GM23338 (cell line): ENCODE results near the gene CLNK.

Experiments used
- CREB1 ChIP-seq: fragments of 250-450 bp; sonication (Bioruptor Pico); IDR thresholded peaks from 2 replicates; pipeline ENCODE4 v1.5.0; 2020; ENCODE audit warnings: low read depth, mild to moderate bottlenecking, moderate library complexity
- EZH2 ChIP-seq: fragments of 200-600 bp; sonication (generic); IDR thresholded peaks from one replicate; pipeline ENCODE4 v1.8.0; 2017; ENCODE audit warnings: antibody characterized with exemption, mild to moderate bottlenecking, low read depth; ENCODE audit not compliant: unreplicated experiment
- EZH2phosphoT487 ChIP-seq: fragments of 200-600 bp; sonication (generic); IDR thresholded peaks from one replicate; pipeline ENCODE4 v1.8.1; 2018; ENCODE audit warnings: antibody characterized with exemption; ENCODE audit not compliant: unreplicated experiment
- POLR2AphosphoS5 ChIP-seq: IDR thresholded peaks from 2 replicates; pipeline ENCODE4 v1.6.1; 2016; ENCODE audit warnings: antibody characterized with exemption, low read depth
- TF ChIP-seq, protein P1 (sequence below), 2 experiments: fragments of 200-600 bp in 1 of 2; sonication (generic) in 1 of 2; conservative IDR thresholded peaks; 2 replicates each; pipeline versions ENCODE4 v1.5.1 to v1.6.1; 2016 to 2017; ENCODE audit warnings: antibody characterized with exemption in 2 of 2, low read depth in 2 of 2, mild to moderate bottlenecking in 2 of 2, moderate library complexity in 1 of 2
- TF ChIP-seq, protein P2 (sequence below): IDR thresholded peaks from one replicate; pipeline ENCODE4 v1.6.1; 2018; ENCODE audit warnings: antibody characterized with exemption; ENCODE audit not compliant: unreplicated experiment
- TF ChIP-seq, protein P3 (sequence below): IDR thresholded peaks from 2 replicates; pipeline ENCODE4 v1.6.1; 2016; ENCODE audit warnings: antibody characterized with exemption

DNA sequence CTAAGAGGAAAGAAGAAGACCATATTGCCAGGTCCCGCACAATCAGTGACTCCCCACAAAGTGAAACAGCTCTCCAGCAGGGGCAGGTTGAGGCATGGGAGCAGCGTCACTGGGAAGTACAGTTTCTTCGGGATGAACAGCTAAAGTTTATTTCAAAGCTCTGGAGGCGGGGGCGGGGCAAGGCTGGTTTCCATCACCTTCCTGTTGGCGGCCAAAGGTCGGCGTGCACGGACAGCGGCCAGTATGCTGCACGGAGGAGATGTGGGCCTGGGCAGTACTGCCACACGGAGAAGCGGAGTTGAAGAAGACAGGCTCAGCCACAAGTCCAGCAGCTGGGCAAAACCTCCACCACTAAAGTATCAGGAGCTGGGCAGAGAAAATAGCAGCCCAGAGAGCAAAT lies 226.4 kb downstream of the CLNK start:
- no peak for TF ChIP-seq POLR2AphosphoS5
- no peak for TF ChIP-seq EZH2phosphoT487
- TF ChIP-seq, protein P1, sequence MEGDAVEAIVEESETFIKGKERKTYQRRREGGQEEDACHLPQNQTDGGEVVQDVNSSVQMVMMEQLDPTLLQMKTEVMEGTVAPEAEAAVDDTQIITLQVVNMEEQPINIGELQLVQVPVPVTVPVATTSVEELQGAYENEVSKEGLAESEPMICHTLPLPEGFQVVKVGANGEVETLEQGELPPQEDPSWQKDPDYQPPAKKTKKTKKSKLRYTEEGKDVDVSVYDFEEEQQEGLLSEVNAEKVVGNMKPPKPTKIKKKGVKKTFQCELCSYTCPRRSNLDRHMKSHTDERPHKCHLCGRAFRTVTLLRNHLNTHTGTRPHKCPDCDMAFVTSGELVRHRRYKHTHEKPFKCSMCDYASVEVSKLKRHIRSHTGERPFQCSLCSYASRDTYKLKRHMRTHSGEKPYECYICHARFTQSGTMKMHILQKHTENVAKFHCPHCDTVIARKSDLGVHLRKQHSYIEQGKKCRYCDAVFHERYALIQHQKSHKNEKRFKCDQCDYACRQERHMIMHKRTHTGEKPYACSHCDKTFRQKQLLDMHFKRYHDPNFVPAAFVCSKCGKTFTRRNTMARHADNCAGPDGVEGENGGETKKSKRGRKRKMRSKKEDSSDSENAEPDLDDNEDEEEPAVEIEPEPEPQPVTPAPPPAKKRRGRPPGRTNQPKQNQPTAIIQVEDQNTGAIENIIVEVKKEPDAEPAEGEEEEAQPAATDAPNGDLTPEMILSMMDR (conservative IDR thresholded peaks at IDR 0.05; ENCODE audit: low read depth in 2 of 2): no peak
- TF ChIP-seq EZH2: no peak
- TF ChIP-seq CREB1: no peak
- TF ChIP-seq, protein P2, sequence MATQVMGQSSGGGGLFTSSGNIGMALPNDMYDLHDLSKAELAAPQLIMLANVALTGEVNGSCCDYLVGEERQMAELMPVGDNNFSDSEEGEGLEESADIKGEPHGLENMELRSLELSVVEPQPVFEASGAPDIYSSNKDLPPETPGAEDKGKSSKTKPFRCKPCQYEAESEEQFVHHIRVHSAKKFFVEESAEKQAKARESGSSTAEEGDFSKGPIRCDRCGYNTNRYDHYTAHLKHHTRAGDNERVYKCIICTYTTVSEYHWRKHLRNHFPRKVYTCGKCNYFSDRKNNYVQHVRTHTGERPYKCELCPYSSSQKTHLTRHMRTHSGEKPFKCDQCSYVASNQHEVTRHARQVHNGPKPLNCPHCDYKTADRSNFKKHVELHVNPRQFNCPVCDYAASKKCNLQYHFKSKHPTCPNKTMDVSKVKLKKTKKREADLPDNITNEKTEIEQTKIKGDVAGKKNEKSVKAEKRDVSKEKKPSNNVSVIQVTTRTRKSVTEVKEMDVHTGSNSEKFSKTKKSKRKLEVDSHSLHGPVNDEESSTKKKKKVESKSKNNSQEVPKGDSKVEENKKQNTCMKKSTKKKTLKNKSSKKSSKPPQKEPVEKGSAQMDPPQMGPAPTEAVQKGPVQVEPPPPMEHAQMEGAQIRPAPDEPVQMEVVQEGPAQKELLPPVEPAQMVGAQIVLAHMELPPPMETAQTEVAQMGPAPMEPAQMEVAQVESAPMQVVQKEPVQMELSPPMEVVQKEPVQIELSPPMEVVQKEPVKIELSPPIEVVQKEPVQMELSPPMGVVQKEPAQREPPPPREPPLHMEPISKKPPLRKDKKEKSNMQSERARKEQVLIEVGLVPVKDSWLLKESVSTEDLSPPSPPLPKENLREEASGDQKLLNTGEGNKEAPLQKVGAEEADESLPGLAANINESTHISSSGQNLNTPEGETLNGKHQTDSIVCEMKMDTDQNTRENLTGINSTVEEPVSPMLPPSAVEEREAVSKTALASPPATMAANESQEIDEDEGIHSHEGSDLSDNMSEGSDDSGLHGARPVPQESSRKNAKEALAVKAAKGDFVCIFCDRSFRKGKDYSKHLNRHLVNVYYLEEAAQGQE: no peak
- TF ChIP-seq, protein P3, sequence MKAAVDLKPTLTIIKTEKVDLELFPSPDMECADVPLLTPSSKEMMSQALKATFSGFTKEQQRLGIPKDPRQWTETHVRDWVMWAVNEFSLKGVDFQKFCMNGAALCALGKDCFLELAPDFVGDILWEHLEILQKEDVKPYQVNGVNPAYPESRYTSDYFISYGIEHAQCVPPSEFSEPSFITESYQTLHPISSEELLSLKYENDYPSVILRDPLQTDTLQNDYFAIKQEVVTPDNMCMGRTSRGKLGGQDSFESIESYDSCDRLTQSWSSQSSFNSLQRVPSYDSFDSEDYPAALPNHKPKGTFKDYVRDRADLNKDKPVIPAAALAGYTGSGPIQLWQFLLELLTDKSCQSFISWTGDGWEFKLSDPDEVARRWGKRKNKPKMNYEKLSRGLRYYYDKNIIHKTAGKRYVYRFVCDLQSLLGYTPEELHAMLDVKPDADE: no peak
